H1 (cell line): ENCODE results near the gene SF3A2. TPM values are rescaled to one million over a fixed set of nuclear protein-coding genes. Genes with fewer than 3 reads are reported as not detected.

Source experiments
- CTCF ChIA-PET: fragments of 300-600 bp; sonication (Branson Sonifier 250); formaldehyde crosslinking; loops from one replicate; lab custom pipeline; 2021; ENCODE audit not compliant: partially characterized antibody; lab: Charles Lee
- POLR2A ChIA-PET: fragments of 300-600 bp; sonication (Branson Sonifier 250); formaldehyde crosslinking; loops from one replicate; lab custom pipeline; 2021; ENCODE audit warnings: inconsistent platforms; ENCODE audit not compliant: partially characterized antibody; lab: Charles Lee
- DNase-seq, 2 experiments: peaks; one replicate each; pipeline versions ENCODE4 v3.0.0 to v3.0.0-alpha.2; 2010 to 2022; ENCODE audit warnings: low spot score in 2 of 2, low read depth in 1 of 2, mixed read lengths in 1 of 2
- FAIRE-seq: peaks from 2 replicates; lab custom pipeline; 2011; peaks lifted over from hg19 to GRCh38; lab: Jason Lieb, UNC
- H2AFZ ChIP-seq: 2 replicates; pipeline ENCODE4 v1.8.1; 2012; ENCODE audit warnings: low read length, inconsistent platforms
- H2AK5ac ChIP-seq: 2 replicates; pipeline ENCODE4 v1.6.1; 2013; ENCODE audit warnings: low read depth, low read length
- H2BK120ac ChIP-seq: replicated peaks from 2 replicates; pipeline ENCODE3; 2013; ENCODE audit warnings: low read depth, low read length, inconsistent platforms
- H2BK12ac ChIP-seq: 2 replicates; pipeline ENCODE4 v1.6.1; 2013; ENCODE audit warnings: low read depth, low read length
- H2BK15ac ChIP-seq: 2 replicates; pipeline ENCODE4 v1.6.1; 2013; ENCODE audit warnings: low read length
- H2BK20ac ChIP-seq: 2 replicates; pipeline ENCODE4 v1.6.1; 2013; ENCODE audit warnings: low read length
- H2BK5ac ChIP-seq: 2 replicates; pipeline ENCODE4 v1.6.1; 2013; ENCODE audit warnings: low read depth, low read length
- H3K14ac ChIP-seq: 2 replicates; pipeline ENCODE4 v1.6.1; 2013; ENCODE audit warnings: inconsistent platforms; ENCODE audit not compliant: insufficient read length
- H3K18ac ChIP-seq: 2 replicates; pipeline ENCODE4 v1.6.1; 2013; ENCODE audit warnings: low read length; ENCODE audit errors: extremely low read depth
- H3K23ac ChIP-seq: 2 replicates; pipeline ENCODE4 v1.6.1; 2013; ENCODE audit warnings: inconsistent platforms; ENCODE audit not compliant: insufficient read length
- H3K23me2 ChIP-seq: 2 replicates; pipeline ENCODE4 v1.6.1; 2013; ENCODE audit warnings: low read depth, low read length
- H3K27ac ChIP-seq: 2 replicates; pipeline ENCODE4 v1.6.1; 2011; ENCODE audit warnings: low read depth, low read length, inconsistent platforms
- H3K27me3 ChIP-seq, 4 experiments: replicated peaks in 1 of 4; 1 replicate in 1 of 4; 2 replicates in 3 of 4; pipeline versions ENCODE4 v1.6.1 to v1.8.1; 2011 to 2013; ENCODE audit warnings: low read length in 3 of 4, mild to moderate bottlenecking in 3 of 4, inconsistent platforms in 2 of 4, mixed read lengths in 2 of 4, moderate library complexity in 1 of 4; ENCODE audit not compliant: control insufficient read depth in 3 of 4, insufficient read depth in 3 of 4; ENCODE audit errors: extremely low read depth in 1 of 4
- H3K36me3 ChIP-seq, 4 experiments: 2 replicates each; pipeline versions ENCODE4 v1.6.1 to v1.8.1; 2011 to 2013; ENCODE audit warnings: mild to moderate bottlenecking in 4 of 4, low read length in 3 of 4, moderate library complexity in 2 of 4, control low read depth in 1 of 4, inconsistent platforms in 1 of 4; ENCODE audit not compliant: insufficient read depth in 4 of 4, control insufficient read depth in 2 of 4
- H3K4ac ChIP-seq: replicated peaks from 2 replicates; pipeline ENCODE3; 2013; ENCODE audit warnings: low read length, low read depth, mixed read lengths, inconsistent platforms; ENCODE audit not compliant: insufficient read length
- H3K4me1 ChIP-seq, 4 experiments: replicated peaks in 1 of 4; 1 replicate in 1 of 4; 2 replicates in 3 of 4; pipeline versions ENCODE4 v1.6.1 to v1.8.1; 2011 to 2013; ENCODE audit warnings: low read length in 3 of 4, inconsistent platforms in 2 of 4, mixed read lengths in 1 of 4; ENCODE audit not compliant: insufficient read depth in 4 of 4, control insufficient read depth in 3 of 4
- H3K4me2 ChIP-seq, 2 experiments: 2 replicates each; pipeline versions ENCODE4 v1.6.1 to v1.8.1; 2011 to 2013; ENCODE audit warnings: low read depth in 2 of 2, low read length in 2 of 2, control low read depth in 1 of 2, inconsistent platforms in 1 of 2, mild to moderate bottlenecking in 1 of 2; ENCODE audit not compliant: insufficient read depth in 1 of 2
- H3K4me3 ChIP-seq, 4 experiments: fragments of 200-600, 300-600 bp in 1 of 4; sonication (generic), shearing (Covaris generic), sonication (Bioruptor Twin) in 1 of 4; 2 replicates each; pipeline versions ENCODE4 v1.5.1 to v1.8.1; 2011 to 2016; ENCODE audit warnings: low read length in 4 of 4, low read depth in 3 of 4, control low read depth in 2 of 4, inconsistent platforms in 2 of 4, mild to moderate bottlenecking in 2 of 4, mixed read lengths in 1 of 4, moderate library complexity in 1 of 4; ENCODE audit not compliant: insufficient read depth in 2 of 4; ENCODE audit errors: extremely low read depth in 1 of 4
- H3K56ac ChIP-seq: replicated peaks from 2 replicates; pipeline ENCODE3; 2013; ENCODE audit warnings: low read depth, mild to moderate bottlenecking, mixed read lengths, low read length, inconsistent platforms; ENCODE audit not compliant: insufficient read length
- H3K79me1 ChIP-seq: 2 replicates; pipeline ENCODE4 v1.6.1; 2013; ENCODE audit warnings: low read depth, low read length, control low read depth
- H3K79me2 ChIP-seq, 2 experiments: 2 replicates each; pipeline versions ENCODE4 v1.6.1 to v1.8.1; 2012 to 2013; ENCODE audit warnings: low read length in 2 of 2, mild to moderate bottlenecking in 2 of 2, inconsistent platforms in 1 of 2; ENCODE audit not compliant: insufficient read depth in 2 of 2, control insufficient read depth in 1 of 2
- H3K9ac ChIP-seq, 4 experiments: replicated peaks in 1 of 4; 1 replicate in 1 of 4; 2 replicates in 3 of 4; pipeline versions ENCODE4 v1.6.1 to v1.8.1; 2011 to 2013; ENCODE audit warnings: low read depth in 3 of 4, low read length in 3 of 4, control low read depth in 2 of 4, mild to moderate bottlenecking in 2 of 4, moderate library complexity in 2 of 4, inconsistent platforms in 1 of 4; ENCODE audit errors: extremely low read depth in 1 of 4
- H3K9me3 ChIP-seq, 2 experiments: 2 replicates each; pipeline versions ENCODE4 v1.6.1 to v1.8.1; 2012 to 2013; ENCODE audit warnings: mild to moderate bottlenecking in 2 of 2, moderate library complexity in 2 of 2, control low read depth in 1 of 2, inconsistent platforms in 1 of 2, low read depth in 1 of 2, low read length in 1 of 2, mixed read lengths in 1 of 2; ENCODE audit not compliant: insufficient read depth in 2 of 2
- H4K20me1 ChIP-seq, 2 experiments: replicated peaks in 1 of 2; 2 replicates each; pipeline versions ENCODE3 to v1.8.1; 2011 to 2013; ENCODE audit warnings: inconsistent platforms in 2 of 2, low read length in 2 of 2, mild to moderate bottlenecking in 1 of 2; ENCODE audit not compliant: insufficient read depth in 2 of 2, control insufficient read depth in 1 of 2
- H4K5ac ChIP-seq: 2 replicates; pipeline ENCODE4 v1.6.1; 2013; ENCODE audit warnings: low read length, low read depth, mixed read lengths, inconsistent platforms; ENCODE audit not compliant: insufficient read length
- H4K8ac ChIP-seq: 2 replicates; pipeline ENCODE4 v1.8.0; 2013; ENCODE audit warnings: mild to moderate bottlenecking, moderate library complexity, low read length, inconsistent platforms; ENCODE audit not compliant: insufficient read depth; ENCODE audit errors: extremely low read depth
- H4K91ac ChIP-seq: replicated peaks from 2 replicates; pipeline ENCODE3; 2013; ENCODE audit warnings: low read length, mixed read lengths, inconsistent platforms; ENCODE audit not compliant: insufficient read length
- CTCF ChIP-seq, 3 experiments: IDR thresholded peaks; 1 replicate in 2 of 3; 2 replicates in 1 of 3; pipeline versions ENCODE4 v1.5.1 to v1.6.1; 2011; ENCODE audit warnings: low read length in 3 of 3, mild to moderate bottlenecking in 3 of 3, inconsistent platforms in 2 of 3, low read depth in 1 of 3, moderate library complexity in 1 of 3; ENCODE audit not compliant: insufficient read depth in 1 of 3; ENCODE audit errors: control extremely low read depth in 1 of 3
- GABPA ChIP-seq: IDR thresholded peaks from 2 replicates; pipeline ENCODE4 v1.6.1; 2011; ENCODE audit warnings: mild to moderate bottlenecking, low read length, moderate library complexity, borderline replicate concordance; ENCODE audit not compliant: insufficient read depth
- JUND ChIP-seq: IDR thresholded peaks from 2 replicates; pipeline ENCODE4 v1.6.1; 2011; ENCODE audit warnings: mild to moderate bottlenecking, improper control_type of control experiment, low read length
- KDM5A ChIP-seq: fragments of 200-600 bp; IDR thresholded peaks from 2 replicates; pipeline ENCODE4 v1.7.1; 2012; ENCODE audit warnings: mild to moderate bottlenecking, low read length, inconsistent platforms, mixed read lengths
- POLR2AphosphoS5 ChIP-seq: IDR thresholded peaks from 2 replicates; pipeline ENCODE4 v1.6.1; 2011; ENCODE audit warnings: low read depth, low read length
- RAD21 ChIP-seq, 2 experiments: IDR thresholded peaks in 1 of 2; conservative IDR thresholded peaks in 1 of 2; 2 replicates each; pipeline ENCODE4 v1.6.1; 2011; ENCODE audit warnings: low read depth in 2 of 2, low read length in 2 of 2, improper control_type of control experiment in 1 of 2, inconsistent platforms in 1 of 2, mild to moderate bottlenecking in 1 of 2, moderate library complexity in 1 of 2
- SP1 ChIP-seq: IDR thresholded peaks from 2 replicates; pipeline ENCODE4 v1.6.1; 2011; ENCODE audit warnings: low read depth, low read length
- TAF7 ChIP-seq: optimal IDR thresholded peaks from 2 replicates; pipeline ENCODE3; 2011; ENCODE audit warnings: low read depth, mild to moderate bottlenecking, inconsistent platforms, low read length, moderate library complexity, borderline replicate concordance
- YY1 ChIP-seq: IDR thresholded peaks from 2 replicates; pipeline ENCODE4 v1.6.1; 2011; ENCODE audit warnings: low read depth, mild to moderate bottlenecking, low read length
- WGBS, 2 experiments: shearing (Covaris generic) in 1 of 2; methylation state at CpG; one replicate each; pipeline versions ENCODE4 v1.1.6 to v1.1.7; 2013 to 2015; ENCODE audit warnings: low lambda C conversion rate in 2 of 2, mixed read lengths in 2 of 2, inconsistent platforms in 1 of 2, low coverage in 1 of 2, missing lambda C conversion rate in 1 of 2; ENCODE audit not compliant: insufficient replicate concordance in 2 of 2, insufficient coverage in 1 of 2, insufficient read length in 1 of 2; ENCODE audit errors: extremely low coverage in 1 of 2, missing lambda C conversion rate in 1 of 2; 5-methylcytosine and 5-hydroxymethylcytosine counted together
- polyA plus RNA-seq, 7 experiments: library from polyadenylated mRNA; depleted of rRNA in 3 of 7; stranded (reverse) in 5 of 7; unstranded in 2 of 7; fragments of >200 nt in 5 of 7; fragments of 200-250 nt in 2 of 7; gene quantifications; 1 replicate in 5 of 7; 2 replicates in 1 of 7; 4 replicates in 1 of 7; pipeline versions ENCODE4 v1.2.1 to v1.2.3, GENCODE V29; 2011 to 2013; ENCODE audit warnings: missing spikeins in 2 of 7, mixed read lengths in 2 of 7
- total RNA-seq: library from RNA; stranded (reverse); fragmentation: NEBNext Ultra II Directional; extraction: Animal tissue kit (Norgen Biotek cat#: 25700); gene quantifications from 2 replicates; pipeline ENCODE4 v1.2.1, GENCODE V29; 2021

The SF3A2 gene
- total and polyA plus RNA-seq, 2 of the 8 experiments (the other 6 are each of a cell fraction or from before 2014, with no cell fraction given), result 15.3 to 146 TPM

- H4K8ac ChIP-seq, result no peak overlapping the region; the same call in 1 of the 2 replicates
- no peaks in the 10 kb centered on the region for H3K79me1 ChIP-seq
- H3K9ac ChIP-seq, result no peak overlapping the region
- no peak overlapping the region for H3K14ac ChIP-seq
- H2BK12ac ChIP-seq, result no peak overlapping the region
- no peak overlapping the region for H2BK120ac ChIP-seq
- H3K9me3 ChIP-seq, result no peaks in the 10 kb centered on the region
- no peak overlapping the region for H3K23ac ChIP-seq
- no peak overlapping the region for H4K5ac ChIP-seq
- ChIA-PET POLR2A (interaction anchor here (0.6 to 6.3 kb wide), 4 partner anchors 9 to 31 kb away, joined by 3 to 61 read pairs (median 5); partner anchors contain the start of genes AMH and PLEKHJ1), CTCF (interaction anchor here (0.6 to 2.0 kb wide), 6 partner anchors 10 to 74 kb away, joined by 3 to 7 read pairs (median 4); partner anchors contain the start of gene PLEKHJ1)
- no peak overlapping the region for H2BK15ac ChIP-seq
- WGBS, 2 experiments, result 94% methylated on average over 45 of the region's 59 CpGs; no CpG with 5 or more reads in 1 of the 2 experiments
- H3K36me3 ChIP-seq, result peaks cover 0 to 55% (median 16%) of the 10 kb centered on the region in 4 experiments
- H4K20me1 ChIP-seq, result peaks cover 0 to 12% of the 10 kb centered on the region in 2 experiments
- no peaks in the 10 kb centered on the region for H3K79me2 ChIP-seq
- H3K4me2 ChIP-seq, result no peak overlapping the region
- no peaks in the 10 kb centered on the region for H3K27me3 ChIP-seq
- FAIRE-seq (no peak), DNase-seq (no peak)
- H3K56ac ChIP-seq, result no peak overlapping the region
- no peak overlapping the region for H3K18ac ChIP-seq
- H3K23me2 ChIP-seq, result no peaks in the 10 kb centered on the region
- H2AK5ac ChIP-seq, result no peak overlapping the region
- no peak overlapping the region for H3K4me3 ChIP-seq
- no peak overlapping the region for H3K4ac ChIP-seq
- no peak overlapping the region for H2BK20ac ChIP-seq
- no peak overlapping the region; the same call in 1 of the 2 replicates for H2BK5ac ChIP-seq
- H3K27ac ChIP-seq, result no peak overlapping the region
- H2AFZ ChIP-seq, result no peak overlapping the region
- H4K91ac ChIP-seq, result no peak overlapping the region
- no peaks in the 10 kb centered on the region for H3K4me1 ChIP-seq
- TF ChIP-seq SP1 (no peak), CTCF (IDR thresholded peaks at IDR 0.05; ENCODE audit: control extremely low read depth in 1 of 3, insufficient read depth in 1 of 3, low read depth in 1 of 3, low read length in 3 of 3) (no peak), JUND (no peak), TAF7 (no peak), POLR2AphosphoS5 (no peak), KDM5A (no peak), YY1 (no peak), GABPA (no peak), RAD21 (IDR thresholded peaks at IDR 0.05 in 1 of 2, conservative IDR thresholded peaks at IDR 0.05 in 1 of 2; ENCODE audit: low read depth in 2 of 2, low read length in 2 of 2) (no peak)
Measured at GRCh38 chr19:2226051-2226839, 10.4 kb upstream of the SF3A2 start.
